Measurements from ENCODE around the gene ACVR2A.

Gene ACVR2A

GRCh38 chr2:147846412-147847081, 1.7 kb downstream of the ACVR2A start:
- TF ChIP-seq CTCF (IDR thresholded peaks at IDR 0.05) = no peak

GRCh38 chr2:147847746-147848391, 3.0 kb downstream of the ACVR2A start:
- no peak for TF ChIP-seq CTCF (IDR thresholded peaks at IDR 0.05)

- no peak for TF ChIP-seq CTCF (IDR thresholded peaks at IDR 0.05)
These were observed 6.0 kb downstream of the ACVR2A start for GRCh38 chr2:147850838-147851237.

- no peak for TF ChIP-seq CTCF (IDR thresholded peaks at IDR 0.05)
These were observed 6.6 kb downstream of the ACVR2A start for GRCh38 chr2:147851244-147851930.

GRCh38 chr2:147854557-147855134, 9.8 kb downstream of the ACVR2A start:
- TF ChIP-seq CTCF (IDR thresholded peaks at IDR 0.05) = no peak

GRCh38 chr2:147855316-147855715, 10.5 kb downstream of the ACVR2A start:
- no peak for TF ChIP-seq CTCF (IDR thresholded peaks at IDR 0.05)

- no peak for TF ChIP-seq CTCF (IDR thresholded peaks at IDR 0.05)
These were observed 11.1 kb downstream of the ACVR2A start for GRCh38 chr2:147855977-147856376.

All from LNCAP (cell line).